HG03469 (cell line): ENCODE data around the gene SEMA6D.

Experiments used
- ATAC-seq: cut with Tn5 transposase; IDR thresholded peaks from one replicate; pipeline ENCODE4 v1.9.1; 2021; ENCODE audit warnings: mild to moderate bottlenecking, moderate library complexity, moderate number of reproducible peaks; ENCODE audit not compliant: unreplicated experiment

The SEMA6D gene

GRCh38 chr15:47820747-47821319, 103.5 kb downstream of the SEMA6D start:
- no peak for ATAC-seq

- no peak for ATAC-seq
These were observed 104.7 kb downstream of the SEMA6D start for GRCh38 chr15:47822048-47822447.
